Medulla oblongata (tissue), 1 donor: ENCODE data around the gene NME9.

Experiments used
- DNase-seq: peaks from one replicate; pipeline ENCODE4 v3.0.0-alpha.2; 2015; ENCODE audit errors: extremely low spot score

Gene NME9

GRCh38 chr3:138334608-138335007, 5.0 kb upstream of the NME9 start:
- DNase-seq, result no peak

GRCh38 chr3:138332472-138333073, 2.9 kb upstream of the NME9 start:
- DNase-seq, result peak; percentile 69

- DNase-seq, result no peak
Observed at GRCh38 chr3:138331143-138331894, 1.7 kb upstream of the NME9 start.

- no peak for DNase-seq
Observed at GRCh38 chr3:138329984-138330293, 288 bp upstream of the NME9 start.

- DNase-seq, result no peak
Observed at GRCh38 chr3:138328341-138328740, 1.3 kb downstream of the NME9 start.

GRCh38 chr3:138327831-138328230, 1.8 kb downstream of the NME9 start:
- DNase-seq, result no peak

GRCh38 chr3:138326866-138327595, 2.6 kb downstream of the NME9 start:
- no peak for DNase-seq

- DNase-seq, result no peak
Observed at GRCh38 chr3:138325990-138326389, 3.7 kb downstream of the NME9 start.

- DNase-seq, result no peak
Observed at GRCh38 chr3:138323971-138324370, 5.7 kb downstream of the NME9 start.

GRCh38 chr3:138317687-138318086, 12.0 kb downstream of the NME9 start:
- DNase-seq, result no peak

- DNase-seq, result no peak
Observed at GRCh38 chr3:138314751-138315150, 14.9 kb downstream of the NME9 start.

GRCh38 chr3:138310494-138310893, 19.2 kb downstream of the NME9 start:
- DNase-seq, result no peak

GRCh38 chr3:138308783-138309182, 20.9 kb downstream of the NME9 start:
- no peak for DNase-seq

GRCh38 chr3:138307899-138308298, 21.8 kb downstream of the NME9 start:
- no peak for DNase-seq

- DNase-seq, result peak; percentile 50
Observed at GRCh38 chr3:138303474-138303873, 26.2 kb downstream of the NME9 start.

- peak; percentile 13 for DNase-seq
Observed at GRCh38 chr3:138300647-138301046, 29.0 kb downstream of the NME9 start.

- DNase-seq, result no peak
Observed at GRCh38 chr3:138297876-138298275, 31.8 kb downstream of the NME9 start.

GRCh38 chr3:138297059-138297607, 32.5 kb downstream of the NME9 start:
- DNase-seq, result no peak

GRCh38 chr3:138296639-138297038, 33.0 kb downstream of the NME9 start:
- no peak for DNase-seq

- no peak for DNase-seq
Observed at GRCh38 chr3:138289701-138290100, 40.0 kb downstream of the NME9 start.

- DNase-seq, result no peak
Observed at GRCh38 chr3:138289260-138289659, 40.4 kb downstream of the NME9 start.

- DNase-seq, result no peak
Observed at GRCh38 chr3:138284957-138285477, 44.6 kb downstream of the NME9 start.

GRCh38 chr3:138284079-138284478, 45.6 kb downstream of the NME9 start:
- DNase-seq, result no peak
